Activated naive CD8-positive, alpha-beta T cell treated with anti-CD3 and anti-CD28 coated beads, Interleukin-2, amount 10 ng/mL, durations not matched to agents 7 days and 5 days (primary cell): ENCODE results near the gene LOXL4. TPM values are rescaled to one million over a fixed set of nuclear protein-coding genes. Genes with fewer than 3 reads are reported as not detected.

Experiments used
- ATAC-seq: fragments of 150-1000 bp; cut with Tn5 transposase; one replicate; pipeline ENCODE4 v1.10.0; 2021; ENCODE audit warnings: low read depth, moderate library complexity
- POLR2A ChIA-PET: fragments of 350-600 bp; sonication (Branson Sonifier 250); formaldehyde crosslinking; loops from one replicate; lab custom pipeline; 2021; ENCODE audit warnings: antibody characterized with exemption; lab: Charles Lee
- DNase-seq: peaks from one replicate; pipeline ENCODE4 v3.0.0; 2021
- H3K27ac Mint-ChIP-seq: one replicate; pipeline ENCODE4 v1.8.0; 2022; ENCODE audit warnings: mild to moderate bottlenecking, mixed read lengths
- H3K27me3 Mint-ChIP-seq: one replicate; pipeline ENCODE4 v1.8.0; 2022; ENCODE audit warnings: mild to moderate bottlenecking, moderate library complexity, mixed read lengths
- H3K36me3 Mint-ChIP-seq: one replicate; pipeline ENCODE4 v1.8.0; 2021; ENCODE audit warnings: mild to moderate bottlenecking, mixed read lengths
- H3K4me1 Mint-ChIP-seq: one replicate; pipeline ENCODE4 v1.8.0; 2021; ENCODE audit warnings: mixed read lengths
- H3K4me3 Mint-ChIP-seq: one replicate; pipeline ENCODE4 v1.8.0; 2022; ENCODE audit warnings: mild to moderate bottlenecking, moderate library complexity, mixed read lengths
- H3K9me3 Mint-ChIP-seq: one replicate; pipeline ENCODE4 v1.8.0; 2021; ENCODE audit warnings: mixed read lengths
- total RNA-seq, 2 experiments: library from RNA; stranded (reverse); gene quantifications; one replicate each; pipeline ENCODE4 v1.2.3, GENCODE V29; 2021

Gene LOXL4
- total RNA-seq, 2 experiments from 2014 or later: not detected

GRCh38 chr10:98208925-98209324 is 59.1 kb downstream of the LOXL4 start:
- Mint-ChIP-seq H3K9me3 (no peaks in the 10 kb centered on the region), H3K36me3 (peaks cover 44% of the 10 kb centered on the region), H3K27ac (no peak overlapping the region), H3K4me1 (peaks cover 4% of the 10 kb centered on the region), H3K4me3 (no peak overlapping the region), H3K27me3 (no peaks in the 10 kb centered on the region)
- ATAC-seq (no peak), DNase-seq (no peak)
- POLR2A ChIA-PET: no interaction called here

DNA sequence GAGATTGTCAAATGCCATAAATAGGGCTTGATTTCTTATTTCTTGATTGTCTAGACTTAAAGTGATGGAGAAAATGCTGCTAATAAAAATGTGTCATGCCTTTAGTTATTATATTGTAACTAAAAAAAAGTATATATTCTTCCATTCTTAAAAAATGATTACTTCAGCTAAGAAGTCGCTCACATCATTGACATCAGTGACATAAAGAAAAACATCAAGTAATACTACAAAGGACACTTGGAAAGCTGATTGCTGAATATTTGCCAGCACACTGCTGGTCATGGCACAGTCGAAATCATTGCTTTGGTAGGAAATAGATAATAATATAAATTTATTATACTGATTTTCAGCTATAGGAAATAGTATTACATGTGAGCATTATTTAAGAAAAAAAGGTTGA is 62.6 kb downstream of the LOXL4 start:
- POLR2A ChIA-PET: no interaction called here
- no peaks in the 10 kb centered on the region for H3K27me3 Mint-ChIP-seq
- H3K36me3 Mint-ChIP-seq: peaks cover 23% of the 10 kb centered on the region
- DNase-seq (no peak), ATAC-seq (no peak)
- no peak overlapping the region for H3K4me3 Mint-ChIP-seq
- H3K9me3 Mint-ChIP-seq: no peaks in the 10 kb centered on the region
- H3K27ac Mint-ChIP-seq: no peak overlapping the region
- H3K4me1 Mint-ChIP-seq: peaks cover 4% of the 10 kb centered on the region

GRCh38 chr10:98202378-98202777 is 65.6 kb downstream of the LOXL4 start:
- no peak for DNase-seq
- Mint-ChIP-seq H3K4me1 (no peaks in the 10 kb centered on the region), H3K27me3 (no peaks in the 10 kb centered on the region), H3K4me3 (no peak overlapping the region), H3K36me3 (peaks cover 7% of the 10 kb centered on the region), H3K9me3 (no peaks in the 10 kb centered on the region), H3K27ac (no peak overlapping the region)
- no peak for ATAC-seq
- POLR2A ChIA-PET: no interaction called here

DNA sequence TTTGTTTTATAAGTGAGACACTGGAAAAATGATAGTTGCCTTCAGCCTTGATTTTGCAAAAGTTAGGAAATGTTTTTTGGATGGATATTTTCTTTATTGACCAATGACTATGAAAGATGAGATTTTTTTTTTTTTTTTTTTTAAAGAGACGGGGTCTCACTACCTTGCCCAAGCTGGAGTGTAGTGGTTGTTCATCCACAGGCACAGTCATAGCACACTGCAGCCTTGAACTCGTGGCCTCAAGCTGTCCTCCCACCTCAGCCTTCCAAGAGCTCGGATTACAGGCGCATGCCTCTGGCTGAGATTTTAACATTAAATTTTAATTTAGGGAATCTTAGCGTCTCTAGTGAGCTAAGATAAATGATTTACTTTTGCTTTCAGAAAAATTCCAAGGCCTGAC is 66.2 kb downstream of the LOXL4 start:
- POLR2A ChIA-PET: interaction anchor here (0.7 kb wide), 1 partner anchor 26 kb away, joined by 5 read pairs; no protein-coding TSS in a partner anchor
- Mint-ChIP-seq H3K27ac (no peak overlapping the region), H3K36me3 (peaks cover 7% of the 10 kb centered on the region), H3K4me3 (no peak overlapping the region), H3K4me1 (no peaks in the 10 kb centered on the region), H3K9me3 (no peaks in the 10 kb centered on the region), H3K27me3 (no peaks in the 10 kb centered on the region)
- ATAC-seq: no peak
- DNase-seq: no peak

Other genes starting within 250 kb of the LOXL4 start
- not detected for gene CRTAC1, start 237.6 kb downstream of the LOXL4 start, total RNA-seq
- 10 to 100 TPM; 19.6 to 21.8 TPM for gene R3HCC1L, start 133.5 kb downstream of the LOXL4 start, total RNA-seq
- 10 to 100 TPM; 14.0 to 18.0 TPM for gene PYROXD2, start 147.0 kb upstream of the LOXL4 start, total RNA-seq
- gene HPS1, start 178.7 kb upstream of the LOXL4 start, total RNA-seq: 10 to 100 TPM; 88.5 to 91.9 TPM